Measurements from ENCODE around the gene LAMA4. TPM values are rescaled to one million over a fixed set of nuclear protein-coding genes. Genes with fewer than 3 reads are reported as not detected.

LAMA4 gene
- total and polyA plus RNA-seq, 4 donors, result 28.4 to 261 (median 79.8) TPM

GRCh38 chr6:112118034-112118433 lies 136.3 kb downstream of the LAMA4 start:
- ATAC-seq (ENCODE audit: insufficient read depth, low FRiP score) (no peak), DNase-seq (no peak)
- Histone ChIP-seq H3K9me3 (ENCODE audit: control insufficient read depth in 4 of 4, insufficient read depth in 3 of 4, low read length in 3 of 4) (no peaks in the 10 kb centered on the region), H3K9ac (ENCODE audit: insufficient read depth in 1 of 2, low read length in 2 of 2) (no peak overlapping the region), H3K27ac (ENCODE audit: low read depth in 1 of 2, low read length in 1 of 2) (no peak overlapping the region), H3K4me3 (no peak overlapping the region), H3K27me3 (ENCODE audit: control insufficient read depth in 3 of 3, insufficient read depth in 3 of 3, low read length in 2 of 3) (no peaks in the 10 kb centered on the region), H3K36me3 (ENCODE audit: control insufficient read depth in 4 of 4, insufficient read depth in 4 of 4, low read length in 4 of 4) (peaks cover 10 to 60% (median 44%) of the 10 kb centered on the region in 4 donors), H3K4me1 (ENCODE audit: control insufficient read depth in 5 of 5, insufficient read depth in 5 of 5, low read length in 5 of 5) (peaks cover 2 to 18% (median 8%) of the 10 kb centered on the region in 5 donors)
- TF ChIP-seq CTCF (IDR thresholded peaks at IDR 0.05; ENCODE audit: control extremely low read depth, extremely low read depth), result no peak

GRCh38 chr6:112117554-112117953 lies 136.8 kb downstream of the LAMA4 start:
- no peaks in the 10 kb centered on the region for H3K9me3 ChIP-seq (ENCODE audit: control insufficient read depth in 4 of 4, insufficient read depth in 3 of 4, low read length in 3 of 4)
- H3K9ac ChIP-seq (ENCODE audit: insufficient read depth in 1 of 2, low read length in 2 of 2), result no peak overlapping the region
- H3K27me3 ChIP-seq (ENCODE audit: control insufficient read depth in 3 of 3, insufficient read depth in 3 of 3, low read length in 2 of 3), result no peaks in the 10 kb centered on the region
- H3K27ac ChIP-seq (ENCODE audit: low read depth in 1 of 2, low read length in 1 of 2), result peak overlapping the region in 1 of 2 donors; percentile 26
- peaks cover 0 to 18% (median 8%) of the 10 kb centered on the region in 5 donors for H3K4me1 ChIP-seq (ENCODE audit: control insufficient read depth in 5 of 5, insufficient read depth in 5 of 5, low read length in 5 of 5)
- no peak overlapping the region for H3K4me3 ChIP-seq
- H3K36me3 ChIP-seq (ENCODE audit: control insufficient read depth in 4 of 4, insufficient read depth in 4 of 4, low read length in 4 of 4), result peaks cover 10 to 60% (median 45%) of the 10 kb centered on the region in 4 donors
- ATAC-seq (ENCODE audit: insufficient read depth, low FRiP score) (no peak), DNase-seq (no peak)
- WGBS, 2 donors, result 28 to 43% methylated on average over 1 of the region's 1 CpG
- no peak for TF ChIP-seq CTCF (IDR thresholded peaks at IDR 0.05; ENCODE audit: control extremely low read depth, extremely low read depth)

- Histone ChIP-seq H3K27me3 (ENCODE audit: control insufficient read depth in 3 of 3, insufficient read depth in 3 of 3, low read length in 2 of 3) (no peaks in the 10 kb centered on the region), H3K36me3 (ENCODE audit: control insufficient read depth in 4 of 4, insufficient read depth in 4 of 4, low read length in 4 of 4) (peaks cover 10 to 63% (median 48%) of the 10 kb centered on the region in 4 donors), H3K27ac (ENCODE audit: low read depth in 1 of 2, low read length in 1 of 2) (no peak overlapping the region), H3K9ac (ENCODE audit: insufficient read depth in 1 of 2, low read length in 2 of 2) (no peak overlapping the region), H3K4me1 (ENCODE audit: control insufficient read depth in 5 of 5, insufficient read depth in 5 of 5, low read length in 5 of 5) (peaks cover 0 to 18% (median 12%) of the 10 kb centered on the region in 5 donors), H3K4me3 (no peak overlapping the region), H3K9me3 (ENCODE audit: control insufficient read depth in 4 of 4, insufficient read depth in 3 of 4, low read length in 3 of 4) (no peaks in the 10 kb centered on the region)
- DNase-seq, result no peak
- 90 to 100% methylated on average over 1 of the region's 1 CpG for WGBS, 2 donors
- TF ChIP-seq CTCF (IDR thresholded peaks at IDR 0.05; ENCODE audit: control extremely low read depth, extremely low read depth), result no peak
- ATAC-seq (ENCODE audit: insufficient read depth, low FRiP score), result no peak
These were observed 138.1 kb downstream of the LAMA4 start for GRCh38 chr6:112116221-112116620.

Measured in lung (tissue), 12 donors.